WI38 (cell line): Measurements from ENCODE around the gene CNTN1.

ENCODE experiments used
- H3K4me3 ChIP-seq: 2 replicates; pipeline ENCODE4 v1.5.1; 2011; ENCODE audit warnings: low read depth, mild to moderate bottlenecking, control low read depth, low read length
- TF ChIP-seq, protein P1 (sequence below): IDR thresholded peaks from 2 replicates; pipeline ENCODE4 v1.5.1; 2012; ENCODE audit warnings: low read depth, mild to moderate bottlenecking, control low read depth, low read length

The CNTN1 gene

DNA sequence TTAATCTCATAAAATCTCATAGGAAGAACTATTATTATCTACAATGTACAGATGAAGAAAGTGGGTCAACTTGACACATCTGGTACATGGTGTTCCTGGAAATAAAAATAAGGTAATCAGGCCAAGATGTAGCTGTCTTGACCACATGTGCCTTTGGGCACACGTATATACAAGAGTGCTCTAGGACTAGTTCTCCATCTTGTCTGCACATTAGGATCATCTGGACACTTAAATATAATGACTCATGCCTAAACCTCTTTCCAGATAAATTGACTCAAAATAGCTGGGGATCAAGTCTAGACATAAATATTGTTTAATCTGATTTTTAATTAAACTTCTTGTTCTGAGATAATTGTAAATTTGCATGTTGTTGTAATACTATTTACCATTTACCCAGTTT is 182.6 kb downstream of the CNTN1 start:
- TF ChIP-seq, protein P1, sequence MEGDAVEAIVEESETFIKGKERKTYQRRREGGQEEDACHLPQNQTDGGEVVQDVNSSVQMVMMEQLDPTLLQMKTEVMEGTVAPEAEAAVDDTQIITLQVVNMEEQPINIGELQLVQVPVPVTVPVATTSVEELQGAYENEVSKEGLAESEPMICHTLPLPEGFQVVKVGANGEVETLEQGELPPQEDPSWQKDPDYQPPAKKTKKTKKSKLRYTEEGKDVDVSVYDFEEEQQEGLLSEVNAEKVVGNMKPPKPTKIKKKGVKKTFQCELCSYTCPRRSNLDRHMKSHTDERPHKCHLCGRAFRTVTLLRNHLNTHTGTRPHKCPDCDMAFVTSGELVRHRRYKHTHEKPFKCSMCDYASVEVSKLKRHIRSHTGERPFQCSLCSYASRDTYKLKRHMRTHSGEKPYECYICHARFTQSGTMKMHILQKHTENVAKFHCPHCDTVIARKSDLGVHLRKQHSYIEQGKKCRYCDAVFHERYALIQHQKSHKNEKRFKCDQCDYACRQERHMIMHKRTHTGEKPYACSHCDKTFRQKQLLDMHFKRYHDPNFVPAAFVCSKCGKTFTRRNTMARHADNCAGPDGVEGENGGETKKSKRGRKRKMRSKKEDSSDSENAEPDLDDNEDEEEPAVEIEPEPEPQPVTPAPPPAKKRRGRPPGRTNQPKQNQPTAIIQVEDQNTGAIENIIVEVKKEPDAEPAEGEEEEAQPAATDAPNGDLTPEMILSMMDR: no peak
- H3K4me3 ChIP-seq: no peak overlapping the region

DNA sequence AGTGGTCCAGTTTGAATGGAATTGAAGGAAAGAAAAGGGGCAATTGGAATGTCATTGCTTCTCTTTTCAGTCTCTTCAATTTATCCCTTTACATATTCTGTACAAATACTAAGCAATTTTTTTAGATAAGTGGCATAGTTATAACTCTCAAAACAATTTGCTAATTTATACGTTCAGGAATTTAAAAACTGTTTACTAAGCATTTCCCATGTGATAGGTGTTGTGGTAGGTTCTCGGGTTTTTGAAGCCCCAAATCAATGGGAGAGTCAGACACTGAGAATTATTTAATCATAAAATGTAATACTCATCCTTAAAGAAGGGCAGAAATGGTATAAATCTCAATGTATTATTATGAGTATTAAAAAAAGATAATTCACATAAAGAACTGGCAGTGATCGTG is 197.1 kb downstream of the CNTN1 start:
- H3K4me3 ChIP-seq: no peak overlapping the region
- TF ChIP-seq, protein P1: no peak

DNA sequence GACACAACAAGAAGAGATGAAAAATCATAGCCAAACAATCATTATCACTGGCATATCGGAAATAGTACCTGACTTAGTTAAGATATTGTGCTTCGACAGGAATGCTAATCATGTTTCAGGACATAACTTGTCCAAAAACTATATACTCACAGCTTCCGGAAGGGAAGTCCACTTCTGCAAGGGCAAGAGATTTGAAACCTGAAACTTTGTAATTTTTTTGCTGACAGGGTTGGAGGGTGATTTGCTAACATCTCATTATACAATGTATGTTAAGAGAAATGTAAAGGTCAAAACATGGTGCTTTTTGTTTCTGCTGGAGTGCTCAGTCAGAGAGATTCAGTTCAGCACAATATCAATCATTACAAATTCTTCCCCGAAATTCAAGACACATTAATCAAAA is 200.3 kb downstream of the CNTN1 start:
- no peak overlapping the region for H3K4me3 ChIP-seq
- TF ChIP-seq, protein P1: no peak

DNA sequence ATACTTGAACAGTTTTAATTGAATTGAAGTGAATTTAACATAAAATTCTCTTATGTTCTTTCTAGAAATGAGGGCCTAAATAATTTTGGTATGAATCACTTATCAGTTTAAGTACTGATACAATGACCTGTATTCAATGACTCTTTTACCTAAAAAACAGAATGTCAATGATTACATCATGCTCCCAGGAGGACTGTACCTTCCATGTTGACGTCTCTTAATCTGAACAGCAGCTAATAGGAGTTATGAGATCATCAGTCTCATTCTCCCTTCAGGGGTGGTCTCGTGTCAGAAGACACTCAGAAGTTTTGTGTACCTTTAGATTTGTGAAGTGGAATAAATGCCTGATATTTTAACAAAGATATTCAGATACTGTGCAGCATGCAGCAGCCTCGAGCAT is 206.3 kb downstream of the CNTN1 start:
- TF ChIP-seq, protein P1: no peak
- H3K4me3 ChIP-seq: no peak overlapping the region

- TF ChIP-seq, protein P1: no peak
These were observed 210.8 kb downstream of the CNTN1 start for GRCh38 chr12:40903040-40903439.

DNA sequence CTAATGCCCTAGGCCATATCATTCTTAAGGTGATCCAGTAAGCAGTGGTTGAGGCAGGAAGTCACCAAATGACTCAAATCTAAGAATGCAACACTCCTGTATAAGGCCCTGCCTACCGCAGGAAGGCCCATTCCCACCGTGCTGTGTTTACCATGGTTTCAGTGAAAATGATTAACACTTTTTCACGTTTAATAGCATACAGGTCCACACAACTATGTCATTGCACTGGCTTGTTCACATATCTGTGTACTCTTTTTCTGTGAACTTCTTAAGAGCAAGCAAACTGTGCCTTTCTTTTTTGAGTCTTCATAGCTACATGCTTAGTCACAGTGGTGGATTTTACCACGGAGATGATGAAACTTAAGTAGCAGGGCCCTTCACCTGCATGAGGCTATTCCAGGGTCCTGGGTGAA is 214.9 kb downstream of the CNTN1 start:
- TF ChIP-seq, protein P1: no peak
- no peak overlapping the region for H3K4me3 ChIP-seq

More at GRCh38 chr12:40903040-40903439, 210.8 kb downstream of the CNTN1 start:
- H3K4me3 ChIP-seq: no peak overlapping the region

DNA sequence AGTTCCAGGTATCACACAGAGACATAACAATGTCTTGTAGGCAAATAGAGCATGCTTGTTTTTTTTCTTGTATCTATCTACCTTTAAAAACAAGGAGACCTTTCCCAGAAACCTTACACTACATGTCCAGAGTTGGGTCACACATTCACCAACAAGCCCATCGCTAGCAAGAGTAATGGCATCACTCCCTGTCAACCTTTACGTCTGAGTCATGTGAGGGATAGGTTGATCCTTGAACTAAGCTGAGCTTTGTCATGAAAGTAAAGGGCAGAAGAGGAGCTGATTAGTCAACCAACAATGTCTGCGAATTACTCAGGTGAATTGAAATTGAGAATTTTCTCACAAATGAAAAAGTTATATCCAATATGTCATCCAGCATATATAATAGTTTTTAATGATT is 219.4 kb downstream of the CNTN1 start:
- TF ChIP-seq, protein P1: no peak
- H3K4me3 ChIP-seq: no peak overlapping the region
